Kidney (tissue), 14 donors: ENCODE measurements around the gene CHMP4A. TPM values are rescaled to one million over a fixed set of nuclear protein-coding genes. Genes with fewer than 3 reads are reported as not detected.

Source experiments
- DNase-seq, 5 donors: peaks; one replicate each; pipeline ENCODE4 v3.0.0-alpha.2; 2013 to 2020
- FAIRE-seq: peaks from 2 replicates; lab custom pipeline; 2012; peaks lifted over from hg19 to GRCh38; lab: Jason Lieb, UNC
- H3K27ac ChIP-seq, 2 donors: one replicate each; pipeline ENCODE4 v1.7.0; 2013; ENCODE audit warnings: low read depth in 2 of 2, low read length in 2 of 2, inconsistent platforms in 1 of 2
- H3K27me3 ChIP-seq: one replicate; pipeline ENCODE4 v1.7.1; 2013; ENCODE audit warnings: low read length, inconsistent platforms; ENCODE audit not compliant: control insufficient read depth, insufficient read depth
- H3K36me3 ChIP-seq, 3 donors: one replicate each; pipeline versions ENCODE4 v1.7.0 to v1.7.1; 2013; ENCODE audit warnings: low read length in 3 of 3, control low read depth in 1 of 3, inconsistent platforms in 1 of 3; ENCODE audit not compliant: insufficient read depth in 3 of 3, control insufficient read depth in 2 of 3
- H3K4me1 ChIP-seq, 3 donors: one replicate each; pipeline versions ENCODE4 v1.7.0 to v1.7.1; 2013; ENCODE audit warnings: low read length in 3 of 3, inconsistent platforms in 1 of 3, low read depth in 1 of 3; ENCODE audit not compliant: control insufficient read depth in 2 of 3, insufficient read depth in 2 of 3
- H3K4me3 ChIP-seq, 3 donors: one replicate each; pipeline versions ENCODE4 v1.7.0 to v1.8.1; 2013; ENCODE audit warnings: low read length in 3 of 3, control low read depth in 1 of 3, inconsistent platforms in 1 of 3
- H3K9ac ChIP-seq, 3 donors: one replicate each; pipeline versions ENCODE4 v1.7.0 to v1.7.1; 2013; ENCODE audit warnings: low read length in 3 of 3, control low read depth in 1 of 3, inconsistent platforms in 1 of 3
- H3K9me3 ChIP-seq, 3 donors: one replicate each; pipeline versions ENCODE4 v1.7.0 to v1.7.1; 2013; ENCODE audit warnings: low read length in 3 of 3, control low read depth in 1 of 3, inconsistent platforms in 1 of 3; ENCODE audit not compliant: control insufficient read depth in 2 of 3, insufficient read depth in 1 of 3
- intact Hi-C: fragments of 100-400 bp; cut with DNase I; formaldehyde crosslinking; loops from one replicate; pipeline ENCODE4 v1.11.1; 2022
- polyA plus RNA-seq: library from polyadenylated mRNA; stranded (reverse); fragments of 350-450 nt; fragmentation: Illumina TruSeq; extraction: RNeasy Lipid Tissue Mini Kit (QIAGEN cat#74804); gene quantifications from one replicate; pipeline ENCODE4 v1.2.3, GENCODE V29; 2014; ENCODE audit warnings: low read depth, low replicate concordance; ENCODE audit not compliant: insufficient read depth
- total RNA-seq: library from RNA; stranded (reverse); fragmentation: NEBNext Ultra II Directional; extraction: Animal tissue kit (Norgen Biotek cat#: 25700); gene quantifications from one replicate; pipeline ENCODE4 v1.2.1, GENCODE V29; 2021
- TF ChIP-seq, protein P1 (sequence below): IDR thresholded peaks from 3 replicates; pipeline ENCODE4 v1.5.1; 2012; ENCODE audit warnings: mild to moderate bottlenecking, moderate library complexity, borderline replicate concordance; ENCODE audit not compliant: insufficient read depth; ENCODE audit errors: extremely low read depth
- donor health status: control.
- donor health status: control.
- donor health status: control.
- donor health status: control.
- donor health status: control.
- donor health status: DM: yes; HTN: yes; CAD: no.
- donor health status: Normal renal cell carcinoma (clear cell type).

CHMP4A gene
- total and polyA plus RNA-seq, 2 donors from 2014 or later: 65.1 to 72.2 TPM

DNA sequence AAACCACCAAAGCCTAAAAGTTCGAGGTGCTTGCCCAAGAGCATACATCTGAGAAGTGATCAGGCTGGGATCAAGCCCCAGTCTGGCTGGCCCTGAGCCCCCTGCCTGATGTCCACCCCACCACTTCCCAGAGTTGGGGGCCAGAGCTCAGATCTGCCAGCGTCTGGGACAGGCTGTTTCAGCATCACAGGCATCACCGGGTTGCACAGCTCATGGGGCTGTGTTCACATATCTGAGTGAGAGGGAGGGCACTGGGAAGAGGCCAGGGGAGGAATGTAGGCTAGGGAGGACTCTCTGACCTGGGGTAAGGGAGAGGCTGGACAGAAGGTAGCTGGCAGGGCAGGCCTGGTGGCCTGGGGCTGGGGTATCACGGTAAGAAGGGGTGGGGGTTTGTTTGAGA lies 43.7 kb upstream of the CHMP4A start:
- Histone ChIP-seq H3K27ac (no peak overlapping the region), H3K4me3 (no peak overlapping the region), H3K27me3 (no peaks in the 10 kb centered on the region), H3K36me3 (peaks cover 0 to 7% (median 2%) of the 10 kb centered on the region in 3 donors), H3K9ac (no peak overlapping the region), H3K4me1 (peaks cover 0 to 3% (median 0%) of the 10 kb centered on the region in 3 donors), H3K9me3 (no peaks in the 10 kb centered on the region)
- intact Hi-C loops: loop anchor here (10.0 kb wide), 1 partner anchor 48 kb away; the partner anchor contains the start of gene CIDEB
- TF ChIP-seq, protein P1, sequence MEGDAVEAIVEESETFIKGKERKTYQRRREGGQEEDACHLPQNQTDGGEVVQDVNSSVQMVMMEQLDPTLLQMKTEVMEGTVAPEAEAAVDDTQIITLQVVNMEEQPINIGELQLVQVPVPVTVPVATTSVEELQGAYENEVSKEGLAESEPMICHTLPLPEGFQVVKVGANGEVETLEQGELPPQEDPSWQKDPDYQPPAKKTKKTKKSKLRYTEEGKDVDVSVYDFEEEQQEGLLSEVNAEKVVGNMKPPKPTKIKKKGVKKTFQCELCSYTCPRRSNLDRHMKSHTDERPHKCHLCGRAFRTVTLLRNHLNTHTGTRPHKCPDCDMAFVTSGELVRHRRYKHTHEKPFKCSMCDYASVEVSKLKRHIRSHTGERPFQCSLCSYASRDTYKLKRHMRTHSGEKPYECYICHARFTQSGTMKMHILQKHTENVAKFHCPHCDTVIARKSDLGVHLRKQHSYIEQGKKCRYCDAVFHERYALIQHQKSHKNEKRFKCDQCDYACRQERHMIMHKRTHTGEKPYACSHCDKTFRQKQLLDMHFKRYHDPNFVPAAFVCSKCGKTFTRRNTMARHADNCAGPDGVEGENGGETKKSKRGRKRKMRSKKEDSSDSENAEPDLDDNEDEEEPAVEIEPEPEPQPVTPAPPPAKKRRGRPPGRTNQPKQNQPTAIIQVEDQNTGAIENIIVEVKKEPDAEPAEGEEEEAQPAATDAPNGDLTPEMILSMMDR: no peak
- DNase-seq (peak in 1 of 5 donors; percentile 52), FAIRE-seq (no peak)

DNA sequence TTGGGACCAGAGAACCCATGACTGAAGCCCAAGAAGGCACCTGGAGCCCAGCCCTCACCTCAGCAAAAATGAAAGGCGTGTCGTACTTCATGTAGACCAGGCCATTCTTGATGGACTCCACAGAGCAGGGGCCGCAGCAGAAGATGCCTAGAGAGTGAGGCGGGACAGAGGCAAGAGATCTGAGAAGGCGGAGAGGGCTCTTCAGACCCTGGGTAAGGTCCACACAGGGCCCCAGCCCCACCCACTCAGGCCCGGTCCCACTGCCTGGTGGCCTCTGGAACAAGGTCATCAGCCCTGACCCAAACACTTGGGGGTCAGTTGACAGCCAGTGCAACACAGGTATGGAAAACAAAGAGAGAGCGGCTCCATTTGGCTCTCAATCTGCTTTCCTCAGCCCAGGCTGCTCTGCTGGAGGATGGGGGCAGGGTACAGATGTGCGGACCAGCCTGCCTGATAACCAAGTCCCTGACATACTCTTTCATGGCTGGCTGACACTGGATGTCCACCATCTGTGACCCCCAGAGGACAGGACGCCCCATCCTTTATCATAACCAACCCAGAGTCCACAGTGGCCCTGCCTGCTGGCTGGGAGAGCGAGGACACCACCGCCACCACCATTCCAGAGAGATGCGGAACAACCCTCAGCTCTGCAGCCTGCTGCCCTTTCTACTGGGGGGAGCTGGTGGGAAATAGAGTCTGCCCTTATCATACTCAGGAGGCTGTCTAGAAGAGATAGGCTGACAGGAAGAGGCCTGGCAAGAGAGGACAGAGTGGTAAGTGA lies 42.8 kb upstream of the CHMP4A start:
- Histone ChIP-seq H3K9me3 (no peaks in the 10 kb centered on the region), H3K27me3 (no peaks in the 10 kb centered on the region), H3K27ac (no peak overlapping the region), H3K4me1 (peaks cover 0 to 3% (median 0%) of the 10 kb centered on the region in 3 donors), H3K4me3 (no peak overlapping the region), H3K36me3 (peaks cover 0 to 7% (median 2%) of the 10 kb centered on the region in 3 donors), H3K9ac (no peak overlapping the region)
- TF ChIP-seq, protein P1: no peak
- DNase-seq (no peak), FAIRE-seq (no peak)
- intact Hi-C loops: loop anchor here (10.0 kb wide), 1 partner anchor 49 kb away; the partner anchor contains the start of gene CIDEB

DNA sequence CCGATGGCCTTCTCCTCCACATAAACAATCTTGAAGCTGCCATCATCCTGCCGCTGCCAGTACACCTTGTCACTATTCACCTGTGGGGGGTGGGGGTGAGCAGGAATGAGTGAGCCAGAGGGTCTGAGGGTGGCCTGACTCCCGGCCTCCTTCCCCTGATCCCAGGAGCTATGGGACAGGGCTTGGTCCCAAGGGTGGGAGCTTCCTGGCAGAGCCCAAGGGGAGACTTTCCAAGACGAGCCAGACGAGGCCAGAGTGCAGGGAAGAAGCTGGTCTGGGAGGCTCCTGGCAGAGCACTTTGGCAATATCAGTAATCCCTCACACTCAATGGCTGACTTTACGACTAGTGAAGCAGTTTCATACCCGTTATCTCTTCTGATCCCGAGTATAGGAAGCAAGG lies 42.1 kb upstream of the CHMP4A start:
- Histone ChIP-seq H3K4me1 (peaks cover 0 to 3% (median 0%) of the 10 kb centered on the region in 3 donors), H3K9me3 (no peaks in the 10 kb centered on the region), H3K4me3 (no peak overlapping the region), H3K27me3 (no peaks in the 10 kb centered on the region), H3K36me3 (peaks cover 0 to 7% (median 2%) of the 10 kb centered on the region in 3 donors), H3K9ac (no peak overlapping the region), H3K27ac (no peak overlapping the region)
- FAIRE-seq (no peak), DNase-seq (no peak)
- TF ChIP-seq, protein P1: no peak
- intact Hi-C loops: loop anchor here (10.0 kb wide), 1 partner anchor 49 kb away; the partner anchor contains the start of gene CIDEB
